ENCODE data around the gene ANO2. TPM values are rescaled to one million over a fixed set of nuclear protein-coding genes. Genes with fewer than 3 reads are reported as not detected.

Gene ANO2
- polyA plus RNA-seq, 2 donors: 1.3 to 1.4 TPM

GRCh38 chr12:5784462-5785130, 160.5 kb downstream of the ANO2 start:
- no peaks in the 10 kb centered on the region for H3K4me1 ChIP-seq (ENCODE audit: control insufficient read depth in 2 of 2, insufficient read depth in 2 of 2, low read length in 1 of 2)
- H3K9me3 ChIP-seq (ENCODE audit: control insufficient read depth in 2 of 2, insufficient read depth in 1 of 2, low read depth in 1 of 2, low read length in 1 of 2): peaks cover 0 to 3% of the 10 kb centered on the region in 2 donors
- H3K4me3 ChIP-seq (ENCODE audit: low read depth in 1 of 2, low read length in 2 of 2): no peak overlapping the region
- WGBS, 2 donors: 57 to 67% methylated on average over 3 of the region's 3 CpGs
- no peak overlapping the region for H3K27ac ChIP-seq (ENCODE audit: low read depth in 2 of 2, low read length in 1 of 2)
- H3K27me3 ChIP-seq (ENCODE audit: control insufficient read depth in 1 of 2, insufficient read depth in 2 of 2, low read length in 2 of 2): peaks cover 0 to 7% of the 10 kb centered on the region in 2 donors
- H3K36me3 ChIP-seq (ENCODE audit: control insufficient read depth in 2 of 2, insufficient read depth in 2 of 2, low read length in 1 of 2): no peaks in the 10 kb centered on the region

- Histone ChIP-seq H3K27ac (ENCODE audit: low read depth in 2 of 2, low read length in 1 of 2) (no peak overlapping the region), H3K4me1 (ENCODE audit: control insufficient read depth in 2 of 2, insufficient read depth in 2 of 2, low read length in 1 of 2) (no peaks in the 10 kb centered on the region), H3K36me3 (ENCODE audit: control insufficient read depth in 2 of 2, insufficient read depth in 2 of 2, low read length in 1 of 2) (no peaks in the 10 kb centered on the region), H3K9me3 (ENCODE audit: control insufficient read depth in 2 of 2, insufficient read depth in 1 of 2, low read depth in 1 of 2, low read length in 1 of 2) (peaks cover 0 to 3% of the 10 kb centered on the region in 2 donors), H3K4me3 (ENCODE audit: low read depth in 1 of 2, low read length in 2 of 2) (no peak overlapping the region), H3K27me3 (ENCODE audit: control insufficient read depth in 1 of 2, insufficient read depth in 2 of 2, low read length in 2 of 2) (peaks cover 0 to 7% of the 10 kb centered on the region in 2 donors)
- 75% methylated on average over 4 of the region's 4 CpGs for WGBS, 2 donors
These were observed 161.7 kb downstream of the ANO2 start for GRCh38 chr12:5783289-5783920.

- Histone ChIP-seq H3K36me3 (ENCODE audit: control insufficient read depth in 2 of 2, insufficient read depth in 2 of 2, low read length in 1 of 2) (no peaks in the 10 kb centered on the region), H3K27me3 (ENCODE audit: control insufficient read depth in 1 of 2, insufficient read depth in 2 of 2, low read length in 2 of 2) (peaks cover 0 to 6% of the 10 kb centered on the region in 2 donors), H3K4me1 (ENCODE audit: control insufficient read depth in 2 of 2, insufficient read depth in 2 of 2, low read length in 1 of 2) (no peaks in the 10 kb centered on the region), H3K9me3 (ENCODE audit: control insufficient read depth in 2 of 2, insufficient read depth in 1 of 2, low read depth in 1 of 2, low read length in 1 of 2) (no peaks in the 10 kb centered on the region), H3K4me3 (ENCODE audit: low read depth in 1 of 2, low read length in 2 of 2) (no peak overlapping the region), H3K27ac (ENCODE audit: low read depth in 2 of 2, low read length in 1 of 2) (no peak overlapping the region)
- WGBS, 2 donors: 68 to 69% methylated on average over 8 of the region's 8 CpGs
These were observed 164.5 kb downstream of the ANO2 start for GRCh38 chr12:5780536-5780935.

- H3K36me3 ChIP-seq (ENCODE audit: control insufficient read depth in 2 of 2, insufficient read depth in 2 of 2, low read length in 1 of 2): no peaks in the 10 kb centered on the region
- H3K9me3 ChIP-seq (ENCODE audit: control insufficient read depth in 2 of 2, insufficient read depth in 1 of 2, low read depth in 1 of 2, low read length in 1 of 2): no peaks in the 10 kb centered on the region
- no peak overlapping the region for H3K4me3 ChIP-seq (ENCODE audit: low read depth in 1 of 2, low read length in 2 of 2)
- WGBS, 2 donors: 85 to 88% methylated on average over 5 of the region's 5 CpGs
- no peaks in the 10 kb centered on the region for H3K4me1 ChIP-seq (ENCODE audit: control insufficient read depth in 2 of 2, insufficient read depth in 2 of 2, low read length in 1 of 2)
- no peak overlapping the region for H3K27ac ChIP-seq (ENCODE audit: low read depth in 2 of 2, low read length in 1 of 2)
- H3K27me3 ChIP-seq (ENCODE audit: control insufficient read depth in 1 of 2, insufficient read depth in 2 of 2, low read length in 2 of 2): peaks cover 0 to 6% of the 10 kb centered on the region in 2 donors
These were observed 165.7 kb downstream of the ANO2 start for GRCh38 chr12:5779401-5779800.

- H3K4me1 ChIP-seq (ENCODE audit: control insufficient read depth in 2 of 2, insufficient read depth in 2 of 2, low read length in 1 of 2): no peaks in the 10 kb centered on the region
- no peak overlapping the region for H3K4me3 ChIP-seq (ENCODE audit: low read depth in 1 of 2, low read length in 2 of 2)
- H3K27ac ChIP-seq (ENCODE audit: low read depth in 2 of 2, low read length in 1 of 2): no peak overlapping the region
- H3K9me3 ChIP-seq (ENCODE audit: control insufficient read depth in 2 of 2, insufficient read depth in 1 of 2, low read depth in 1 of 2, low read length in 1 of 2): no peaks in the 10 kb centered on the region
- peaks cover 0 to 6% of the 10 kb centered on the region in 2 donors for H3K27me3 ChIP-seq (ENCODE audit: control insufficient read depth in 1 of 2, insufficient read depth in 2 of 2, low read length in 2 of 2)
- H3K36me3 ChIP-seq (ENCODE audit: control insufficient read depth in 2 of 2, insufficient read depth in 2 of 2, low read length in 1 of 2): no peaks in the 10 kb centered on the region
These were observed 166.2 kb downstream of the ANO2 start for GRCh38 chr12:5778821-5779220.

GRCh38 chr12:5777451-5777850, 167.6 kb downstream of the ANO2 start:
- Histone ChIP-seq H3K27ac (ENCODE audit: low read depth in 2 of 2, low read length in 1 of 2) (no peak overlapping the region), H3K9me3 (ENCODE audit: control insufficient read depth in 2 of 2, insufficient read depth in 1 of 2, low read depth in 1 of 2, low read length in 1 of 2) (peaks cover 0 to 2% of the 10 kb centered on the region in 2 donors), H3K36me3 (ENCODE audit: control insufficient read depth in 2 of 2, insufficient read depth in 2 of 2, low read length in 1 of 2) (no peaks in the 10 kb centered on the region), H3K4me3 (ENCODE audit: low read depth in 1 of 2, low read length in 2 of 2) (no peak overlapping the region), H3K4me1 (ENCODE audit: control insufficient read depth in 2 of 2, insufficient read depth in 2 of 2, low read length in 1 of 2) (no peaks in the 10 kb centered on the region), H3K27me3 (ENCODE audit: control insufficient read depth in 1 of 2, insufficient read depth in 2 of 2, low read length in 2 of 2) (peaks cover 0 to 10% of the 10 kb centered on the region in 2 donors)
- WGBS, 2 donors: 67 to 71% methylated on average over 3 of the region's 3 CpGs

GRCh38 chr12:5776091-5776490, 169.0 kb downstream of the ANO2 start:
- H3K36me3 ChIP-seq (ENCODE audit: control insufficient read depth in 2 of 2, insufficient read depth in 2 of 2, low read length in 1 of 2): no peaks in the 10 kb centered on the region
- no peak overlapping the region for H3K27ac ChIP-seq (ENCODE audit: low read depth in 2 of 2, low read length in 1 of 2)
- H3K9me3 ChIP-seq (ENCODE audit: control insufficient read depth in 2 of 2, insufficient read depth in 1 of 2, low read depth in 1 of 2, low read length in 1 of 2): peaks cover 0 to 2% of the 10 kb centered on the region in 2 donors
- peaks cover 0 to 10% of the 10 kb centered on the region in 2 donors for H3K27me3 ChIP-seq (ENCODE audit: control insufficient read depth in 1 of 2, insufficient read depth in 2 of 2, low read length in 2 of 2)
- 88 to 92% methylated on average over 4 of the region's 4 CpGs for WGBS, 2 donors
- H3K4me3 ChIP-seq (ENCODE audit: low read depth in 1 of 2, low read length in 2 of 2): no peak overlapping the region
- no peaks in the 10 kb centered on the region for H3K4me1 ChIP-seq (ENCODE audit: control insufficient read depth in 2 of 2, insufficient read depth in 2 of 2, low read length in 1 of 2)

GRCh38 chr12:5773550-5773949, 171.5 kb downstream of the ANO2 start:
- no peak overlapping the region for H3K4me3 ChIP-seq (ENCODE audit: low read depth in 1 of 2, low read length in 2 of 2)
- H3K4me1 ChIP-seq (ENCODE audit: control insufficient read depth in 2 of 2, insufficient read depth in 2 of 2, low read length in 1 of 2): peaks cover 0 to under 1% of the 10 kb centered on the region in 2 donors
- no peak overlapping the region for H3K27ac ChIP-seq (ENCODE audit: low read depth in 2 of 2, low read length in 1 of 2)
- H3K36me3 ChIP-seq (ENCODE audit: control insufficient read depth in 2 of 2, insufficient read depth in 2 of 2, low read length in 1 of 2): no peaks in the 10 kb centered on the region
- 69 to 70% methylated on average over 3 of the region's 3 CpGs for WGBS, 2 donors
- H3K27me3 ChIP-seq (ENCODE audit: control insufficient read depth in 1 of 2, insufficient read depth in 2 of 2, low read length in 2 of 2): peaks cover 0 to 10% of the 10 kb centered on the region in 2 donors
- peaks cover 0 to 2% of the 10 kb centered on the region in 2 donors for H3K9me3 ChIP-seq (ENCODE audit: control insufficient read depth in 2 of 2, insufficient read depth in 1 of 2, low read depth in 1 of 2, low read length in 1 of 2)

- WGBS, 2 donors: 35 to 56% methylated on average over 1 of the region's 1 CpG
- no peaks in the 10 kb centered on the region for H3K36me3 ChIP-seq (ENCODE audit: control insufficient read depth in 2 of 2, insufficient read depth in 2 of 2, low read length in 1 of 2)
- no peak overlapping the region for H3K27ac ChIP-seq (ENCODE audit: low read depth in 2 of 2, low read length in 1 of 2)
- no peak overlapping the region for H3K4me3 ChIP-seq (ENCODE audit: low read depth in 1 of 2, low read length in 2 of 2)
- H3K9me3 ChIP-seq (ENCODE audit: control insufficient read depth in 2 of 2, insufficient read depth in 1 of 2, low read depth in 1 of 2, low read length in 1 of 2): peaks cover 2% of the 10 kb centered on the region in 2 donors
- H3K27me3 ChIP-seq (ENCODE audit: control insufficient read depth in 1 of 2, insufficient read depth in 2 of 2, low read length in 2 of 2): peaks cover 0 to 7% of the 10 kb centered on the region in 2 donors
- peaks cover 0 to 2% of the 10 kb centered on the region in 2 donors for H3K4me1 ChIP-seq (ENCODE audit: control insufficient read depth in 2 of 2, insufficient read depth in 2 of 2, low read length in 1 of 2)
These were observed 173.3 kb downstream of the ANO2 start for GRCh38 chr12:5771756-5772155.

GRCh38 chr12:5770727-5771126, 174.3 kb downstream of the ANO2 start:
- 81 to 88% methylated on average over 1 of the region's 1 CpG for WGBS, 2 donors
- Histone ChIP-seq H3K27me3 (ENCODE audit: control insufficient read depth in 1 of 2, insufficient read depth in 2 of 2, low read length in 2 of 2) (peaks cover 0 to 7% of the 10 kb centered on the region in 2 donors), H3K36me3 (ENCODE audit: control insufficient read depth in 2 of 2, insufficient read depth in 2 of 2, low read length in 1 of 2) (no peaks in the 10 kb centered on the region), H3K9me3 (ENCODE audit: control insufficient read depth in 2 of 2, insufficient read depth in 1 of 2, low read depth in 1 of 2, low read length in 1 of 2) (peaks cover 2% of the 10 kb centered on the region in 2 donors), H3K4me1 (ENCODE audit: control insufficient read depth in 2 of 2, insufficient read depth in 2 of 2, low read length in 1 of 2) (peaks cover 0 to 2% of the 10 kb centered on the region in 2 donors), H3K4me3 (ENCODE audit: low read depth in 1 of 2, low read length in 2 of 2) (no peak overlapping the region), H3K27ac (ENCODE audit: low read depth in 2 of 2, low read length in 1 of 2) (no peak overlapping the region)
